ENCODE results near the gene RUNX1.

RUNX1 gene

DNA sequence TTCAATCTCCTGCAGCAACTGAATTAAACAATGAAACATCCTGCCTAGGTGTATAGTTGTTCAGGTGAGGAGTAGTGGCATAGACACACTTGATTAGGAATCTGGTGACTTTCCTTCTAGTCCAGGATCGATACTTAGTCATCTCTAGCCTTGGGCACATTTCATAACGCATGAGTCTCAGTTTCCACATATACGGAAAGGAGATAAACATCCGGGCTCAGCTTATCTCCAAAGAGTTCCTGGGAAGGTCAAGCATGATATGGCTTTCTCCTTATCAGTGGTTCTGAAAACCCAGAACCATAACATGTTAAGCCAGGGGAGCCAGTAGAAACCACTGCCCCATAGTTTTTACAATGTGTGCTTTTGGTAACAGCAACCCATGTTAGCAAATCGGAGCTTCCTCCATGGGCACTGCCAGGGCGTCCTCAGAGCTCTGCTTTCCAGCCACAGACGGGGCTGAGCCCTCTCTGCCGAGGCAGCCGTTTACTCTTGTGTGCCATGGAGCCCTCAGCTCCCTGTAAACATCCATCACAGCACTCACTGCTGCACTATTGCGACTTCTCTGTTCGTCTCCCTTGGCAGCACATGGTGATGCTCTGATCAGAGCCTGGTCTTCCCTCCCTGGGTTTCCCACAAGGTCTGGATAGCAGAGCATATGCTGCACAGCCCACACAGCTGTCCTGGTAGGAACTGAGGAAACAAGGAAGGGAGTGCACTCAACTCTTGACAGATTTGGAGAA lies 34.6 kb downstream of the RUNX1 start:
- TF ChIP-seq, protein P1, sequence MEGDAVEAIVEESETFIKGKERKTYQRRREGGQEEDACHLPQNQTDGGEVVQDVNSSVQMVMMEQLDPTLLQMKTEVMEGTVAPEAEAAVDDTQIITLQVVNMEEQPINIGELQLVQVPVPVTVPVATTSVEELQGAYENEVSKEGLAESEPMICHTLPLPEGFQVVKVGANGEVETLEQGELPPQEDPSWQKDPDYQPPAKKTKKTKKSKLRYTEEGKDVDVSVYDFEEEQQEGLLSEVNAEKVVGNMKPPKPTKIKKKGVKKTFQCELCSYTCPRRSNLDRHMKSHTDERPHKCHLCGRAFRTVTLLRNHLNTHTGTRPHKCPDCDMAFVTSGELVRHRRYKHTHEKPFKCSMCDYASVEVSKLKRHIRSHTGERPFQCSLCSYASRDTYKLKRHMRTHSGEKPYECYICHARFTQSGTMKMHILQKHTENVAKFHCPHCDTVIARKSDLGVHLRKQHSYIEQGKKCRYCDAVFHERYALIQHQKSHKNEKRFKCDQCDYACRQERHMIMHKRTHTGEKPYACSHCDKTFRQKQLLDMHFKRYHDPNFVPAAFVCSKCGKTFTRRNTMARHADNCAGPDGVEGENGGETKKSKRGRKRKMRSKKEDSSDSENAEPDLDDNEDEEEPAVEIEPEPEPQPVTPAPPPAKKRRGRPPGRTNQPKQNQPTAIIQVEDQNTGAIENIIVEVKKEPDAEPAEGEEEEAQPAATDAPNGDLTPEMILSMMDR (IDR thresholded peaks at IDR 0.05), result no peak

DNA sequence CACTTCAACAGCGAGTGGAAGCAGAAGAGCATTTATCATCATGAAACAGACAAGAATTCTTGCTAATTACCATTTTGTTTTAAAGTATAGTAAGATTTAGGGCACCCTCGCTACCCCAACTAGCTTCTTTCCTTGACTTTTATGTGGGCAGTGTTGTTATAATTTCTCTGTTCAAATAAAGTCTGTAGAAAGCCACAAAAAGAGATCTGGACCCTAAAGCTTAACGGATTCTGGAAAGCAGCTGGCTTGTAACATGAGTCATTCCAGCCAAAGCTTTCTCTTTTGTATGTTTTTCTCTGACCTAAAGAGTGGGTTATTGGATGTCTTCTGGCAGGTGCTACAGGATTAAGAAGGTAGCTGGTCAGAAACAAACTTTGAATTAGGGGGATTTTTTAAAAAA lies 37.4 kb downstream of the RUNX1 start:
- TF ChIP-seq, protein P1 (IDR thresholded peaks at IDR 0.05), result no peak

DNA sequence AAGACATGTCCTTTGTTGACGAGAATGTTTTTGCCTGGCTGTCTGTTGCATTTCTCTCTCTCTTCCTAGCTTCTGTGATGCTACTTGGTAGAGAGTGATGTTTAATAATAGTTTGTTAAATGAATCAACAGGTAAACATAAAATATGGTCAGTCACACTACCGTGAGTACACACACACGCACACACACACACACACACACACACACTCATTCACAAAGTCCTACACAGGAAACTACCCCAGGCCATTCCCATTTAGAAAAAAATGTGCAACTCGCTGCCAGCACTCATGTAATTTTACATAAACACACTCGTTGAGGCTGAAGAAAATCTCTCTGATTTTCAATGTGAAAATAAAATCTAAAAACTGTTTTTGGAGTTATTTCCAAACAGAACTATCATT lies 38.7 kb downstream of the RUNX1 start:
- TF ChIP-seq, protein P1 (IDR thresholded peaks at IDR 0.05), result no peak

DNA sequence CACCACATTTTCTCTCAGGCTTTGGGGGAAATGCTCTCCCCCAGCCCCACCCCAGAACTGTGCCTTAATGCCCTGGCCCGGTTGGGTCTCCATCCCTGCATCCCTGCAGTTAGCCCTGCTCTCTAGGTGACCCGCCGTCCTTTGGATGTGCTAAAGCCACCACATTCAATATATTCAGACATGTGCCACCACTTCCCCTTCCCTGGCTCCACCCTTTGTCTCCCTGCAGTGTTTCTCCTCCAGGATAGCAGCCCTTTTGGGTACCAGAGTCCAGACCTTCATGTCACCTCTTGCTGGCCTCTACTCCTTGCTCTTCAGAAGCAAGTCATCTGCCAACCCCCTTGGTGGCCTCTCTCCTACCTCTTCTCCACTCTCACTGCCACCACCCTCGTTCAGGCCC lies 41.8 kb downstream of the RUNX1 start:
- TF ChIP-seq, protein P1 (IDR thresholded peaks at IDR 0.05), result no peak

DNA sequence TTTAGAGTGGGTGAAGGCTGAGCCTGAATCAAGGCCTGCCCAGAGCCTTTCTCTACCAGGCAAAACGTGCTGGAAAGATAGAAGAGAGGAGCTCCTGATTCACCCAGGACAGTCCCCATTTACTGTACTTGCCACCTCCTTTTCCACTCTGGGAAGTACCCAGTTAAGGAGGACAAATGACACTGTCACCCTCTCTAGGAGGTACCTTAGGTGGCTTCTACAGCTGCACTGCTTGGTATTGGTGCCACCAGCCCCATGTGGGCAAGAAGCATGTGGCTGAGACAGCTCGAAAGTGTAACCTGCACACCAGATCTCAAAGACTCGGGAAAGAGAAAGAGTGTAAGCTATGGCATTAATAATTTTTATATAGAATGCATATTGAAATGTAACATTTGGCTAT lies 42.3 kb downstream of the RUNX1 start:
- TF ChIP-seq, protein P1 (IDR thresholded peaks at IDR 0.05), result no peak

DNA sequence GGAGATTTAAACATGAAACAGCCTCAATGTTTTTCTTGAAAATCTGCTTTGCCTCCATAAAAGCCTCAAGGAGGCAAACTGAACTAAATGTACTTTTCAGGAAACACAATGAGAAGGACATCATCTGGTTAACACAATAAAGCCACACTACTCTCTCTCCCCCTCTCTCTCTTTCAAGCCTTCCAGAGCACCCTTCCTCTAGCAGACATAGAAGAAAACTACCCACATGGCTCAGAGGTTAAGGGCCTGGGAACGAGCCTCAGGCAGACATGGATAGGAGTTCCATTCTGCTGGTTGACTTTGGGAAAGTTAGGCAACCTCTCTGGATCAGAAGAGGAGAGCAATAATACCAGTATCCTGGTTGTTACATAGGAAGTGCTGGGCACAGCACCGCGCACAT lies 42.9 kb downstream of the RUNX1 start:
- TF ChIP-seq, protein P1 (IDR thresholded peaks at IDR 0.05), result no peak

DNA sequence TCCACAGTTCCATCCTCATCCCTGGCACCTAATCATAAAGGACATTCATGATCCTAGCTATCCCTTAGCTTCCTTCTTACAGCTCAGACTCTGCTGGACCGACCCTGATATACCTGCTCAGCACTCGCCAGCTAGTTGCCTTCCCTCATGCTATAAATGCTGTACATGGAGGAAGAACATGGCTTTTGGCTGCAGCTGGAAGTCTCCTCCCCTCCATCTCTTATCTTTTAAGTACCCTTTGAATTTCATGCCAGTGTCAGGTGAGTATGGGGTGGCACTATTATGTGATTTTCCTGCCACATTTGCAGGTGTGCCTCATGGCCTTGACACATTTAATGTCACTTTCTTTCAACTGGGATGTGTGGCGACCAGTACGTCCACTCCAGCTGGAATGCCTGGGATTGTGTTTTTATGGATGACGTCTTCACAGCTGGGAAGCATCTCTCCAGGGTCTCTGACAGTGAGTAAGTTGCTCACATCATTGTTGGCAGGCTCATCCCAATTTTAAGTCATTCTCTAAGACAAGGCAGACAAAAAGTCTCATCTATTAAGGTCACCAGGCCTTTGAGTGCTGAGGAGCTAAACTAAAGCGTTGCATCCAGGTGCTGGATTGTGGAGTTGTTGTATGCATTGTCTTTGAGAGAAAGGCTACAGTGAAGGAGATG lies 43.4 kb downstream of the RUNX1 start:
- TF ChIP-seq, protein P1 (IDR thresholded peaks at IDR 0.05), result no peak

Data from LNCAP (cell line).